HepG2 (cell line): ENCODE data around the gene ZFPM1. TPM values are rescaled to one million over a fixed set of nuclear protein-coding genes. Genes with fewer than 3 reads are reported as not detected.
A peak's percentile ranks its signal among the peaks of the same experiment; 100 is the strongest.

ENCODE experiments used
- CENPT ChIP-seq: sonication (generic); formaldehyde crosslinking; IDR thresholded peaks from 2 replicates; pipeline ENCODE4 v1.8.0; 2022; ENCODE audit warnings: low read depth, mild to moderate bottlenecking, moderate library complexity, missing genetic modification reagents
- DZIP1 ChIP-seq: sonication (generic); formaldehyde crosslinking; IDR thresholded peaks from 2 replicates; pipeline ENCODE4 v1.5.0; 2020; ENCODE audit warnings: mild to moderate bottlenecking, missing genetic modification reagents
- ESRRA ChIP-seq: sonication (generic); formaldehyde crosslinking; IDR thresholded peaks from 2 replicates; pipeline ENCODE4 v1.5.1; 2020; ENCODE audit warnings: mild to moderate bottlenecking, low read depth, missing genetic modification reagents
- NFIC ChIP-seq: IDR thresholded peaks from 2 replicates; pipeline ENCODE4 v1.6.1; 2012; ENCODE audit warnings: mild to moderate bottlenecking, low read length, inconsistent platforms
- NFRKB ChIP-seq: fragments of 450-650 bp; IDR thresholded peaks from 2 replicates; pipeline ENCODE4 v1.6.1; 2017
- NFYB ChIP-seq: sonication (generic); formaldehyde crosslinking; IDR thresholded peaks from 2 replicates; pipeline ENCODE4 v1.4.0; 2020; ENCODE audit warnings: missing genetic modification reagents
- RBM22 ChIP-seq: fragments of 200-400 bp; formaldehyde crosslinking; optimal IDR thresholded peaks from 2 replicates; pipeline ENCODE3; 2017; ENCODE audit warnings: mild to moderate bottlenecking, low read length, moderate library complexity
- SOX13 ChIP-seq, 3 experiments: fragments of 450-650 bp in 1 of 3; sonication (generic) in 1 of 3; formaldehyde crosslinking in 1 of 3; IDR thresholded peaks in 2 of 3; conservative IDR thresholded peaks in 1 of 3; 2 replicates each; pipeline versions ENCODE4 v1.5.0 to v1.6.1; 2016 to 2020; ENCODE audit warnings: antibody characterized with exemption in 1 of 3, mild to moderate bottlenecking in 1 of 3, missing compliant biosample characterization in 1 of 3, missing genetic modification reagents in 1 of 3, moderate library complexity in 1 of 3
- TARDBP ChIP-seq: sonication (generic); formaldehyde crosslinking; IDR thresholded peaks from 2 replicates; pipeline ENCODE4 v1.8.0; 2022; ENCODE audit warnings: mild to moderate bottlenecking, missing genetic modification reagents
- ZFP90 ChIP-seq: sonication (generic); formaldehyde crosslinking; IDR thresholded peaks from 2 replicates; pipeline ENCODE4 v1.8.0; 2022; ENCODE audit warnings: missing genetic modification reagents, mild to moderate bottlenecking, inconsistent platforms, borderline replicate concordance
- ZFP91 ChIP-seq: sonication (generic); formaldehyde crosslinking; IDR thresholded peaks from 2 replicates; pipeline ENCODE4 v1.9.0; 2022; ENCODE audit warnings: missing genetic modification reagents, mild to moderate bottlenecking, borderline replicate concordance
- ZIK1 ChIP-seq: sonication (generic); formaldehyde crosslinking; IDR thresholded peaks from 2 replicates; pipeline ENCODE4 v1.5.0; 2020; ENCODE audit warnings: mild to moderate bottlenecking, low read depth, missing genetic modification reagents, borderline replicate concordance
- ZNF121 ChIP-seq: sonication (generic); formaldehyde crosslinking; IDR thresholded peaks from 2 replicates; pipeline ENCODE4 v1.5.0; 2020; ENCODE audit warnings: mild to moderate bottlenecking, missing genetic modification reagents
- ZNF138 ChIP-seq: sonication (generic); formaldehyde crosslinking; IDR thresholded peaks from 2 replicates; pipeline ENCODE4 v1.5.0; 2020; ENCODE audit warnings: mild to moderate bottlenecking, low read depth, missing genetic modification reagents
- ZNF597 ChIP-seq: sonication (generic); formaldehyde crosslinking; IDR thresholded peaks from 2 replicates; pipeline ENCODE4 v1.5.0; 2020; ENCODE audit warnings: missing genetic modification reagents
- ZNF784 ChIP-seq: sonication (generic); formaldehyde crosslinking; IDR thresholded peaks from 2 replicates; pipeline ENCODE4 v1.5.1; 2020; ENCODE audit warnings: missing genetic modification reagents, mild to moderate bottlenecking, borderline replicate concordance
- polyA plus RNA-seq, 8 experiments: library from polyadenylated mRNA; depleted of rRNA in 3 of 8; stranded (reverse) in 7 of 8; unstranded in 1 of 8; fragments of >200 nt; fragmentation: Illumina TruSeq in 4 of 8; extraction: Trizol in 4 of 8; gene quantifications; 2 replicates each; pipeline versions ENCODE4 v1.2.1 to v1.2.3, GENCODE V29; 2011 to 2016; ENCODE audit warnings: low read depth in 4 of 8, missing spikeins in 1 of 8, mixed read lengths in 1 of 8; ENCODE audit not compliant: insufficient read depth in 1 of 8
- total RNA-seq, 5 experiments: library from RNA; depleted of rRNA; stranded (reverse); fragments of >200 nt; fragmentation: Illumina TruSeq; extraction: Trizol; gene quantifications; 2 replicates each; pipeline ENCODE4 v1.2.3, GENCODE V29; 2016; ENCODE audit warnings: low read depth in 1 of 5
- TF ChIP-seq, protein P1 (sequence below): sonication (generic); formaldehyde crosslinking; IDR thresholded peaks from 2 replicates; pipeline ENCODE4 v1.4.0; 2020; ENCODE audit warnings: missing genetic modification reagents
- TF ChIP-seq, protein P2 (sequence below): sonication (generic); formaldehyde crosslinking; IDR thresholded peaks from 2 replicates; pipeline ENCODE4 v1.4.0; 2020; ENCODE audit warnings: missing genetic modification reagents

Gene ZFPM1
- total and polyA plus RNA-seq, 2 of the 13 experiments (the other 11 are each of a cell fraction or from before 2014, with no cell fraction given) = 1.3 to 3.8 TPM

DNA sequence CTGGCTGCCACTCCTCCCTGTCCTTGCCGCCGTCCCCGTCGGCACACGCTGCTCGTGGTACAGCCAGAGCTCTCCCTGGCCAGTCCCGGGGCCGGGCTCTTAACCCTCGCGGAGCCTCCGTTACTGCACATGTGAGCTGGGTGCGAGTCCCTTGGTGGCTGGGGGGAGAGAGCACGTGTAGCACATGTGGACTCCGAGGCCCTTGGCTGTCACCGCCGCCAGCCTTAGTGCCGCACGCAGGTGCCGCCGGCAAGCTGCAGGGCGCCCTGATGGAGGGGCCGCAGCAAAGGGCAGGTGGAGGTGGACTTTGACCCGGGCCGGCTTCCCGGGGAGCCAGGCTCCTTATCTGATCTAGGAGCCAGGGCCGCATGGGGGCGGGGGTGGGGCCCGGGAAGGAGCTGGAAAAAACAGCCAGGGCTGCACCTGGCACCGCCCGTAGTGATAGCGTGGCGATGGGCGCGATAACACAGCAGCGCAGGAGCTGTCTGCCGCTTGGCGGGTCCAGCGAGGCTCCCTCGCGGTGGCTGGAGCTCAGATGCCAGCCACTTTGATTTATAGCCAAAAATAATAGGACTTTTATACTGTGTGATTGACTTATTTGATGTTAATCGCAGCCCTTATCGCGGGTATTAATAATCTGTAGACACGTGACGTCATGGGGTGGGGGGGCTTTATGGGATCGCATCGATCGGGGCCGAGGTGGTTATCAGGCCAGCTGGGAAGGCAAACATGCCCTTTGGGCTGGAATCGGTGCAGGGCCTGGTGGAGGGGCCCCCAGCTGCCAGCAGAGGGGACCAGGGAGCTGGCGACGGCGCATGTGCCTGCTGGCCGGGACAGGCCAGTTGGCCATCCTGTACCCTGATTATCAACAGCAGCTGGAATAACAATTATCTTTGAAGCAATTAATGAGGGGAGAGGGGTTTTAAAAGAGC, 35.1 kb downstream of the ZFPM1 start (continued):
- TF ChIP-seq NFRKB (no peak), RBM22 (peak; percentile 95), ZFP91 (peak; percentile 99), ESRRA (CRISPR knock-in tag) (peak; percentile 99), DZIP1 (peak; percentile 100), ZFP90 (CRISPR knock-in tag) (peak; percentile 100), ZNF138 (peak; percentile 100), ZNF784 (peak; percentile 100), NFIC (no peak), NFYB (CRISPR knock-in tag) (peak; percentile 65), ZIK1 (peak; percentile 100), SOX13 (IDR thresholded peaks at IDR 0.05) (peak; percentile 28; the same call in 1 of the 2 replicates), SOX13 (CRISPR knock-in tag; conservative IDR thresholded peaks at IDR 0.05 in 1 of 2, IDR thresholded peaks at IDR 0.05 in 1 of 2) (peak in 1 of 2 experiments; percentile 93; a peak in 3 of 4 replicates), ZNF597 (CRISPR knock-in tag) (0 out of 2 replicates have a peak, but pooled peaks have one; percentile 36), TARDBP (CRISPR knock-in tag) (peak; percentile 100), CENPT (peak; percentile 100), ZNF121 (CRISPR knock-in tag) (peak; percentile 100)
- TF ChIP-seq, protein P1, sequence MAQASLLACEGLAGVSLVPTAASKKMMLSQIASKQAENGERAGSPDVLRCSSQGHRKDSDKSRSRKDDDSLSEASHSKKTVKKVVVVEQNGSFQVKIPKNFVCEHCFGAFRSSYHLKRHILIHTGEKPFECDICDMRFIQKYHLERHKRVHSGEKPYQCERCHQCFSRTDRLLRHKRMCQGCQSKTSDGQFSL (CRISPR knock-in tag) = peak; percentile 100
- TF ChIP-seq, protein P2, sequence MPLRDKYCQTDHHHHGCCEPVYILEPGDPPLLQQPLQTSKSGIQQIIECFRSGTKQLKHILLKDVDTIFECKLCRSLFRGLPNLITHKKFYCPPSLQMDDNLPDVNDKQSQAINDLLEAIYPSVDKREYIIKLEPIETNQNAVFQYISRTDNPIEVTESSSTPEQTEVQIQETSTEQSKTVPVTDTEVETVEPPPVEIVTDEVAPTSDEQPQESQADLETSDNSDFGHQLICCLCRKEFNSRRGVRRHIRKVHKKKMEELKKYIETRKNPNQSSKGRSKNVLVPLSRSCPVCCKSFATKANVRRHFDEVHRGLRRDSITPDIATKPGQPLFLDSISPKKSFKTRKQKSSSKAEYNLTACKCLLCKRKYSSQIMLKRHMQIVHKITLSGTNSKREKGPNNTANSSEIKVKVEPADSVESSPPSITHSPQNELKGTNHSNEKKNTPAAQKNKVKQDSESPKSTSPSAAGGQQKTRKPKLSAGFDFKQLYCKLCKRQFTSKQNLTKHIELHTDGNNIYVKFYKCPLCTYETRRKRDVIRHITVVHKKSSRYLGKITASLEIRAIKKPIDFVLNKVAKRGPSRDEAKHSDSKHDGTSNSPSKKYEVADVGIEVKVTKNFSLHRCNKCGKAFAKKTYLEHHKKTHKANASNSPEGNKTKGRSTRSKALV (CRISPR knock-in tag) = peak; percentile 100
